ENCODE results near the gene FCGR2B.
A peak's percentile ranks its signal among the peaks of the same experiment; 100 is the strongest.
"Not testable (repeated sequence)": the region's sequence is repeated elsewhere in the genome, so short reads cannot be mapped to it uniquely, and the experiment has no call there.

FCGR2B gene

DNA sequence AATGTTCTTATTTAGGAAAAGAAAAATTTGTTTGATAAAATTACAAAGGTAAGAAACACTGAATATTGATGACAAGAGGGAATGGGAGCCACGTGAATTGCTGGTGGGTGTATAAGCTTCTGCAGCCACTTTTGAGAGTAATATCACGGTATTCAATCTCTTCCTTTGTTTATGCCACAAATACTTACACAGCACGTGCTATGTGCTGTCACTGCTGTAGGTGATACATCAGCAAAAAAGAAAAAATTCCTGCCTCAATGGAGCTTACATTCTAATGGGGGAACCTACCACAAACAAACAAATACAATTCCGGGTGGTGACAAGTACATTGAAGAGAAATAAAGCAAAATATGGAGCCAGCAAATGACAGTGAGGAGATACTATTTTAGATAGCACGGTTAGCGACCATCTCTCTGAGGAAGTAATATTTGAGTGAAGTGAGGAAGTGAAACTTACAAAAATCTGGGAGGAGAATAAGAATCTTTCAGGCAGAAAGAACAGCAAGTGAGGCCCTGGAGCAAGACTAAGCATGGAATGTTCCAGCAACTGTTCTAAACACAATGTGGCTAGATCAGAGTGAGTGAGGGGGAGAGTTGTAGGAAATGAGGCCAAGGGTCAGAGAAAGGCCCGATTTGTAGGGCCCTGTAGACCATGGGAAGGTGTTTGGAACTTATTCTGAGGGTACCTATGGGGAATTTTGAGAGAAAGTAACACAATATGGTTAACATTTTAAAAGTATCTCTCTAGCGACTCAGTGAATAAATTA lies 55.8 kb downstream of the FCGR2B start:
- Mint-ChIP-seq H3K27me3 (no peaks in the 10 kb centered on the region), H3K4me3 (no peak overlapping the region), H3K36me3 (no peaks in the 10 kb centered on the region), H3K27ac (no peak overlapping the region), H3K4me1 (peaks cover 5% of the 10 kb centered on the region), H3K9me3 (no peaks in the 10 kb centered on the region)

DNA sequence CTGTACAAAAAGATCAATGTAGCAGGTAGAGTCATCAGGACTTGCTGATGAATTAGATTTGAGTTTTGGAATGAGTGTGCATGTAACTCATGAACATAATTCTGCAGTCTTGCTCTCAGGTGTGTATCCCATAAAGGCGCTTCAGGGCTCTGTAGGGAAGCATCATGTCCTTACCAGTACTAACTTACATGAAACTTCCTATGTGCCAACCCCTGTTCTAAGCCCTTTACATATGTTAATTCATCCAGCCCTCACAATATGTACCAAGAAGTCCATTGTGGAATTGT lies 56.3 kb downstream of the FCGR2B start:
- Mint-ChIP-seq H3K36me3 (no peaks in the 10 kb centered on the region), H3K4me1 (peaks cover 5% of the 10 kb centered on the region), H3K27ac (no peak overlapping the region), H3K4me3 (no peak overlapping the region), H3K9me3 (no peaks in the 10 kb centered on the region), H3K27me3 (no peaks in the 10 kb centered on the region)

DNA sequence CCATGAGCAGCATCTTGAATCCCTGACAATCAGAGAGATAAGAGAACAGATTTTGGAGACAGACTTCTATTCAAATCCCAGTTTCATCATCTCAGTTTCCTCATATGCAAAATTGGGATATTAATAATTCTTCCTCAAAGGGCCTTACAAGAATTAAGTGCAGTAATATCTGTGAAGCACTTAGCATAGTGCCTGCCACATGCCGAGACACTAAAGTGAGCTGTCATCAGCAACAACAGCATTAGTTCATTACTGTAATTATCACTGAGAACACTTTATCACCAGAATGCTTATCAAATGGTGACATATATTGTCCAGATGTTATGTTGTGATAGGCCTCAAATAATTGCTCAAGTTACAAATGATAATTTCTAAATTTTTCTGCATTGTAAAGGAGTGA lies 57.5 kb downstream of the FCGR2B start:
- H3K27ac Mint-ChIP-seq = no peak overlapping the region
- H3K36me3 Mint-ChIP-seq = no peaks in the 10 kb centered on the region
- H3K4me3 Mint-ChIP-seq = no peak overlapping the region
- peaks cover 10% of the 10 kb centered on the region for H3K4me1 Mint-ChIP-seq
- H3K9me3 Mint-ChIP-seq = no peaks in the 10 kb centered on the region
- peaks cover under 1% of the 10 kb centered on the region for H3K27me3 Mint-ChIP-seq

DNA sequence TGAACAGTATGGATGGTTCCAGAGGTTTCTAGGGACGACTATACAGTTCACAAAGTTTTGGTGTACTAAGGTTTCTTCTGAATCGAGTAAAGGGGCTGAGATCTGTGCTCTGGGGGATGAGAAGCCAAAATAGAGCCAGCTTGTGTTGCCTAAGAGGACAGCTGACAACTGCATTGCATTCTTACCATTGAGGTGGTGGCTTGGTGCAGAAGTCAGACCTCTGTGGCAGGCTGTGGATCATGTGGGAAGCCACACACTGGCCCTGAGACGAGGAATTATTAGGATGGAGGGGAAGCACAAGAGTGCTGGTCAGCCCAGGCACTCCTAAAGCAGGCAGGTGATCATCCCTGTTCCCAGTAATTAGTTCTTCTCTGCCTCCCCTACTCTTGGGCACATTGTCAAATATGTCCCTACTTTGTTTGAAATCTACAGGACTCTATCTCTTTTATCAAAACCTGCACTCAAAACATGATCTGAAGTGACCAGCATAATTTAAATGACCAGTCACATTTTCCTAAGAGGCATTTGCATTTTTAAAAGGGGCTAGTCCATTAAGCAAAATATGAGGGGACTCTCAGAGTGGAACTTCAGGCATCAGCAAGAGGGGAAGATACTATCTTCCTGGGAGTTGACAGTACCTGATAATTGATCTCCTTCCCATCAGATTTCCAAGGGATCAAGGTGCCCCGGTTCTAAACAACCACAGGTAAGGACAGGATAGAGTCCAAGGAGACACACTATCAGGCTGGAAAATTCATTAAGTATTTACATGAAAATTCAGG lies 58.2 kb downstream of the FCGR2B start, which contains the start of gene FCRLB:
FCRLB (plus strand) TSS at position 589 of the 782 bp plus-strand sequence. CDS start 1,129 bp downstream, outside the sequence.
- H3K4me1 Mint-ChIP-seq = peaks cover 17% of the 10 kb centered on the region
- H3K27ac Mint-ChIP-seq = no peak within 1 kb of the TSS
- peaks cover 6% of the 10 kb centered on the region for H3K27me3 Mint-ChIP-seq
- no peaks in the 10 kb centered on the region for H3K9me3 Mint-ChIP-seq
- no peaks in the 10 kb centered on the region for H3K36me3 Mint-ChIP-seq
- H3K4me3 Mint-ChIP-seq = no peak within 1 kb of the TSS

DNA sequence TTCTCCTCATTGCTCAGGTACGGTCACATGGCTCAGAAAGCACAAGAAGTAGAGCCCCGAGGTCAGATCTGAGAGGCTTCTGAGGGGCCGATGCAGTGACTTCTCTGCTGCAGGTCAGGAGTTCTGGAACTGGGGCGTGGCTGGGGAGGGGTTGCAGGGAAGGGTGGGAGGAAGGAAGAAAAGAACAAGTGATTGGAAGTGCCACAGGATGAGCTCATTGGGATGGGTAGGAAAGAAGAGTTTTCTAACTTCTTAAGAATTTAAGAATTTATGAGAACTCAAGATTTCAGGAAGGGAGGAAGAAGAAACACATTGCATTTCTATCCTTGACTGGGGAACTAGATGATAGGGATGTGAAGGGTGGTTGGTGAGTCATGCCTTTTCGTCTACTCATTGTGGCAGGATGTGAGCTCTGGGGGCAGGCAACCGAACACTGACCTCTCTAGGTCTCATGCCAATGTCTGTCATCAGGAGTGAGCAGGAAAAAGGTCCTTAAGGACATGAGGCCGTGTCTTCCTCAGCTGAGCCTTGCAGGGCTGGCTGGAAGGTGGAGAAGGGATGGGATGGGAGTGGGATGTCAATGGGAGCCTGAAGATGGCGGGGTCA lies 58.9 kb downstream of the FCGR2B start:
- peaks cover 6% of the 10 kb centered on the region for H3K27me3 Mint-ChIP-seq
- no peaks in the 10 kb centered on the region for H3K36me3 Mint-ChIP-seq
- no peak overlapping the region for H3K27ac Mint-ChIP-seq
- peaks cover 18% of the 10 kb centered on the region for H3K4me1 Mint-ChIP-seq
- H3K4me3 Mint-ChIP-seq = no peak overlapping the region
- no peaks in the 10 kb centered on the region for H3K9me3 Mint-ChIP-seq

DNA sequence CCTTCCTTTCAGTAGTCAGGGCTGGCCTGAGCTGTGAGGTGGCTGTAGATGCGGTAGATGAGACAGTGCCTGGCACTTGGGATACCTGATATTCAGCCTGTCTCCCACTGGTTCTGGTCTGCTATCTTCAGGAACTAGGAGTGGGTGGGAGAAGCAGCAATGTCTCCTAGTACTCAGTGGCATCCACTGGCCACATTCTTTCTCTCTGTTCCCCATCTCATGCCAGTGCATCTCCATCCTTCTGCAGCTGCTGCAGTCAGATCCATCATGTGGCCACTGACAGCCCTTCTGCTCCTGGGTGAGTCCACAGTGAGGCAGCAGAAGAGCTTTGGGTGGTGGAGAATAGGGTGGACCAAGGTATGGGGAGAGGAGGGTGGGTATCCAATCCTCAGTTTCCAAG lies 59.5 kb downstream of the FCGR2B start:
- H3K36me3 Mint-ChIP-seq = no peaks in the 10 kb centered on the region
- H3K4me1 Mint-ChIP-seq = peaks cover 19% of the 10 kb centered on the region
- no peak overlapping the region for H3K4me3 Mint-ChIP-seq
- H3K9me3 Mint-ChIP-seq = no peaks in the 10 kb centered on the region
- peaks cover 6% of the 10 kb centered on the region for H3K27me3 Mint-ChIP-seq
- H3K27ac Mint-ChIP-seq = peak overlapping the region; percentile 46

DNA sequence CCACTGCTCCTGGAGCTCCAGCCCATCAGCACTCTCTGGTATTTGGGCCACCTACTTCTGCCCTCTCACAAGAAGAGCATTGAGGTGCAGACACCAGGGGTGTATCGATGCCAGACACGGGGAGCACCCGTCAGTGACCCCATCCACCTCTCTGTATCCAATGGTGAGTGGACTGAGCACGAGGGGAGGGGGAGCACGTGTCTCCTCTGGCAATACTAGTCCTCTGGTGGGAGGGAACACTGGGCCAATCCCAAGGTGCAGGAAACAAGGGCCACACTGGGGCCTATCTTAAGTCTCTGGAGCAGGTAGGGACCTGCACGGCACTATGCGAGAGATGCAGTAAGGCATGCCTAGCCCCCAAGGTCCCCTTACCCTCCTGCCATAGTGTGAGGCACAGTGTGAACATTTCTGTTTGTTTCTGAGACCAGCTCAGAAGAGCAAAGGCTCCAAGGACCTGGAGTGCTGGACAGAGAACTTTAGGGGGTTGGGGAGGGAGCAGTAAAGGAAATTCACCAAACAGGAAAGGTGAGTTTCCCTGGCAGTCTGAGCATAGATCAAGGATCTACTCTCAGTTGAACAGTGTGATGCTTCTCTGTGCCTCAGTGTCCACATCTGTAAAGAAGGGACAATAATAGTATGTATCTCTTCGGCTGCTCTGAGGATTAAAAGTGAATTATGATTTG lies 60.7 kb downstream of the FCGR2B start:
- Mint-ChIP-seq H3K4me1 (peaks cover 30% of the 10 kb centered on the region), H3K36me3 (no peaks in the 10 kb centered on the region), H3K27me3 (peaks cover 6% of the 10 kb centered on the region), H3K4me3 (no peak overlapping the region), H3K27ac (no peak overlapping the region), H3K9me3 (no peaks in the 10 kb centered on the region)

DNA sequence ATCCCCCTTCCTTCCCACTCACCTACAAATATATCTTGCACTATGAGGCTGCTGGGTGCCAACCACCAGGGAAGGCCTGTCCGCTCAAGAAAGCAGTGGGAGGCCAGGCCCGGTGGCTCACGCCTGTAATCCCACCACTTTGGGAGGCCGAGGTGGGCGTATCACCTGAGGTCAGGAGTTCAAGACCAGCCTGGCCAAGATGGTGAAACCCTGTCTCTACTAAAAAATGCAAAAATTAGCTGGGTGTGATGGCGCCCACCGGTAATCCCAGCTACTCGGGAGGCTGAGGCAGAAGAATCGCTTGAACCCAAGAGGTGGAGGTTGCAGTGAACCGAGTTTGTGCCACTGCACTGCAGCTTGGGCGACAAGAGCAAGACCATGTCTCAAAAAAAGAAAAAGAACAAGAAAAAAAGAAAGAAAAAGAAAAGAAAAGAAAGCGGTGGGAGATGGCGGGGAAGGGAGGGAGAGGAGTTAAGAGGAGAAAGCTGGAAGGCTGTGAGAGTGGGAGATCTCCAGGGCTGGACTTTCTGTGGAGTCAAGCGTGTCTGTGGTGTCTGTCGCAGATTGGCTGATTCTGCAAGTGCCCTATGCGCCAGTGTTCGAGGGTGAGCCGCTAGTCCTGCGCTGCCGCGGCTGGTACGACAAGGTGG lies 62.4 kb downstream of the FCGR2B start:
- not testable (repeated sequence) for H3K9me3 Mint-ChIP-seq, H3K36me3 Mint-ChIP-seq, H3K27me3 Mint-ChIP-seq, H3K27ac Mint-ChIP-seq
- Mint-ChIP-seq H3K4me1 (peaks cover 42% of the 10 kb centered on the region), H3K4me3 (peak overlapping the region; percentile 90)

DNA sequence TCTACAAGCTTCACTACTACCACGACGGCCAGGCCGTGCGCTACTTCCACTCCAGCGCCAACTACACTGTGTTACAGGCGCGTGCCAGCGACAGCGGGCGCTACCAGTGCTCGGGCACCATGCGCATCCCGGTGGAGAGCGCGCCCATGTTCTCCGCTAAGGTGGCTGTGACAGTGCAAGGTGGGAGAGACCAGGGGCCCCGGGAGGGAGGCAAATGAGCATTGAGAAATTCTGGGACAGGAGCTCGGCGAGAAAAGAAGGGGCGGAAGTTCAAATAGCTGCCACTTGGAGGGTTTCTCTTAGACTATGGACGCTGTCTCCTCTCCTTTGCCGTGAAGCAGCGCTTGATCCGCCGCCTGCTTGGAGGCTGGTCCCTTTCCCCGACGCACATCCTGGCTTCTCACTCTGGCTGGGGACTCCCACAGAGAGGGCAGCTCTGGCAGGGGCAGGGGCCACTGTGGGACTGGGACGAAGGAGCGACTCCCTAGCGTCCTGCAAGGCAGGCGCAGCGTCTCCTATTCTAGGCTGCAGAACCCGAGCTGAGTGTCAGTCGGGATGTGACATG lies 63.0 kb downstream of the FCGR2B start:
- Mint-ChIP-seq H3K27ac (peak overlapping the region; percentile 53), H3K36me3 (no peaks in the 10 kb centered on the region), H3K4me3 (peak overlapping the region; percentile 90), H3K4me1 (peaks cover 48% of the 10 kb centered on the region), H3K27me3 (peaks cover 6% of the 10 kb centered on the region), H3K9me3 (no peaks in the 10 kb centered on the region)

DNA sequence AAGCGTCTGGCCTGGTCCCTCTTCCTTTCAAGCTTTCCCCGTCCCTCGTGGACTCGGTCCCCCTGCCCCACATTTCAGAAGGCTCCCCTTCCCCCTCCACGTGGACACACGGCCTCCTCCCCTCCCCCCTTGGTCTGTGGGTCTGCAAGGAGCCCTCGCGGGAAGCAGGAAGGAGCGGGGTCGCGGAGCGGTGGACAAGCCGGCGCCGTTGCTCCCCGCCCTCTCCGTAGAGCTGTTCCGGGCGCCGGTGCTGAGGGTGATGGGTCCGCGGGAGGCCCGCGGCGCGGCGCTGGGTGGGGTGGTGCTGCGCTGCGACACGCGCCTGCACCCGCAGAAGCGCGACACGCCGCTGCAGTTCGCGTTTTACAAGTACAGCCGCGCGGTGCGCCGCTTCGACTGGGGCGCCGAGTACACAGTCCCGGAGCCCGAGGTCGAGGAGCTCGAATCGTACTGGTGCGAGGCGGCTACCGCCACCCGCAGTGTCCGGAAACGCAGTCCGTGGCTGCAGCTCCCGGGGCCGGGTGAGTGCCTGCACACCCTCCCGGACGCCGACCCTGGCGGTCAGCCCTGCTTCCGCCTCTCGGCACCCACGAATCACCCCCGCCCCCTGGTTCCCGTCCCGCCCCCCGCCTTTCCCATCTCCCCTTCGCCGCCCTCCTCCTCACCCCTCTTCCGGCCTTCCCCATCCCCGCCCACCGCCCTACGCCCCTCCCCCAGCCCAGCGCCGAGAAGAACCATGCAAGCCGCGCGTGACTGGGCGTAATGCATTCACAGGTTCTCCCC lies 63.7 kb downstream of the FCGR2B start:
- Mint-ChIP-seq H3K4me3 (peak overlapping the region; percentile 96), H3K27me3 (peaks cover 6% of the 10 kb centered on the region), H3K9me3 (no peaks in the 10 kb centered on the region), H3K27ac (peak overlapping the region; percentile 53), H3K36me3 (no peaks in the 10 kb centered on the region), H3K4me1 (peaks cover 55% of the 10 kb centered on the region)

DNA sequence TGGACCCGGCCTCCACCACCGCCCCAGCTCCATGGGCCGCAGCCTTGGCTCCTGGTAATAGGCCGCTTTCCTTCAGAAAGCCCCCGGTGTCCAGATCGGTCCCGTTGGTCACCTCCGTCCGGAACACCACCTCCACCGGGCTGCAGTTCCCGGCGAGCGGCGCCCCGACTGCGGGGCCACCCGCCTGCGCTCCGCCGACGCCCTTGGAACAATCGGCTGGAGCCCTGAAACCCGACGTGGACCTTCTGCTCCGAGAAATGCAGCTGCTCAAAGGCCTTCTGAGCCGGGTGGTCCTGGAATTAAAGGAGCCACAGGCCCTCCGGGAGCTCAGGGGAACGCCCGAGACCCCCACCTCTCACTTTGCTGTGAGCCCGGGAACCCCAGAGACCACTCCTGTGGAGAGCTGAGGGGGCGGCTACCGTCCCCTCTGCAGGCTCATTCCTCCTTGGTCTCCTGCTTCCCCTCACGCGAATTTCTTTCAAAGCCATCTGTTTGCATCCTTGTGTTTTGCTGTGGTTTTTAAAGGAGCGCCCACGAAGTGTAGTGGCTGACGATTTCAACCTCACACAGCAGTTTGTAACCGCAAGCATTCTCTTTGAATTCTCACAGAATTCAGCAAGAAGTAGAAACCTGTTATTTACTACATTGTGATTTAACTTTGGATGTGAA lies 64.4 kb downstream of the FCGR2B start:
- Mint-ChIP-seq H3K27ac (peak overlapping the region; percentile 91), H3K4me3 (peak overlapping the region; percentile 96), H3K36me3 (no peaks in the 10 kb centered on the region), H3K4me1 (peaks cover 56% of the 10 kb centered on the region), H3K9me3 (no peaks in the 10 kb centered on the region), H3K27me3 (peaks cover 6% of the 10 kb centered on the region)

All from activated naive CD4-positive, alpha-beta T cell treated with anti-CD3 and anti-CD28 coated beads, Interleukin-2, amount 50 U/mL, for 24 hours (primary cell).